Peyer's patch (tissue), 4 donors: Measurements from ENCODE around the gene SNRNP25.

Experiments used
- CTCF ChIP-seq, 6 experiments: fragments of 450-650 bp in 4 of 6; fragments of 200-600 bp in 2 of 6; sonication (generic) in 1 of 6; IDR thresholded peaks; one replicate each; pipeline ENCODE4 v1.5.1; 2017 to 2019; ENCODE audit warnings: antibody characterized with exemption in 6 of 6, mild to moderate bottlenecking in 3 of 6, moderate library complexity in 1 of 6
- POLR2A ChIP-seq, 2 donors: fragments of 450-650 bp; IDR thresholded peaks; one replicate each; pipeline ENCODE4 v1.5.1; 2017; ENCODE audit warnings: antibody characterized with exemption in 2 of 2, mild to moderate bottlenecking in 2 of 2, moderate library complexity in 2 of 2

GRCh38 chr16:33877-34647, 19.6 kb upstream of the SNRNP25 start:
- TF ChIP-seq CTCF (IDR thresholded peaks at IDR 0.05) (no peak), POLR2A (IDR thresholded peaks at IDR 0.05) (no peak)
